ENCODE measurements around the gene DISC1.
A peak's percentile ranks its signal among the peaks of the same experiment; 100 is the strongest.

DNA sequence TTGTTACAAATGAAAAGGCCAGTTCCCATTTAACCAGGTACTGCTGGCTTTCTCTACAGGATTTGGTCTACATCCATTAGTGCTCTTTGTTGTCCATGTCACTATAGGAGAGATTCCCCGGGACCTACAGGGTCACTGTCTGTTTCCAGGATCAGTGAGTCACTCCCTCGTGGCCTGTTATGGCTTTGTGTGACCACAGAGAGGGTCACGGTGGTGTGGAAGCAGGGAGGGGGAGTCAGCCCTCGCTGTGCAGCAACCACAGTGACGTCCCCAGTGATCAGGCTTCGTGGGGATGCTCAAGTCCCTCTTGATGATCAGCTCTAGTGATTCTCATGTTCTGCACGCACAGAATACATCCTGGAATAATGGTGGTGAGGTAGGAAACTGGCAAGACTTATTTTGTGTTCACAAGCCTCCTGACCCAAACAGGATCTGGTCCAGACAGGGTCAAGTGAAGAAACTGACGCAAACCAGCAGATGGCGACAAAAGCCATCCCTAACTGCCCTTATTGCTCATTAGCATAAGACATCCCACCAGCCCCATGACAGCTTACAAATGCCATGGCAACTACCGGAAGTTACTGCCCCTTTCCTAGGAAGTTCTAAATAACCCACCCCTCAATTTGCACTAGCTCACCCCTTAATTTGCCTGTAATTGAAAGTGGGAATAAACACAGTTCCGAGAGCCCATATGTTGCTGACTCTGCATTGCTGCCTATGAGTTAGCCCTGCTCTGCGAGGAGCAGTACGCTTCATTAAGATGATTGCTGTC, 98.5 kb downstream of the DISC1 start:
- TF ChIP-seq RAD21 (conservative IDR thresholded peaks at IDR 0.05) (peak; percentile 31), SMC3 (conservative IDR thresholded peaks at IDR 0.05; ENCODE audit: poor library complexity) (peak; percentile 19), TAF1 (IDR thresholded peaks at IDR 0.05; ENCODE audit: low read depth) (no peak), POLR2AphosphoS5 (IDR thresholded peaks at IDR 0.05) (no peak), EZH2 (IDR thresholded peaks at IDR 0.05; ENCODE audit: borderline replicate concordance, insufficient read depth, low read length, poor library complexity, severe bottlenecking) (no peak), REST (IDR thresholded peaks at IDR 0.05; ENCODE audit: borderline replicate concordance) (no peak), EP300 (conservative IDR thresholded peaks at IDR 0.05; ENCODE audit: poor library complexity, severe bottlenecking) (no peak)
- TF ChIP-seq, protein P1, sequence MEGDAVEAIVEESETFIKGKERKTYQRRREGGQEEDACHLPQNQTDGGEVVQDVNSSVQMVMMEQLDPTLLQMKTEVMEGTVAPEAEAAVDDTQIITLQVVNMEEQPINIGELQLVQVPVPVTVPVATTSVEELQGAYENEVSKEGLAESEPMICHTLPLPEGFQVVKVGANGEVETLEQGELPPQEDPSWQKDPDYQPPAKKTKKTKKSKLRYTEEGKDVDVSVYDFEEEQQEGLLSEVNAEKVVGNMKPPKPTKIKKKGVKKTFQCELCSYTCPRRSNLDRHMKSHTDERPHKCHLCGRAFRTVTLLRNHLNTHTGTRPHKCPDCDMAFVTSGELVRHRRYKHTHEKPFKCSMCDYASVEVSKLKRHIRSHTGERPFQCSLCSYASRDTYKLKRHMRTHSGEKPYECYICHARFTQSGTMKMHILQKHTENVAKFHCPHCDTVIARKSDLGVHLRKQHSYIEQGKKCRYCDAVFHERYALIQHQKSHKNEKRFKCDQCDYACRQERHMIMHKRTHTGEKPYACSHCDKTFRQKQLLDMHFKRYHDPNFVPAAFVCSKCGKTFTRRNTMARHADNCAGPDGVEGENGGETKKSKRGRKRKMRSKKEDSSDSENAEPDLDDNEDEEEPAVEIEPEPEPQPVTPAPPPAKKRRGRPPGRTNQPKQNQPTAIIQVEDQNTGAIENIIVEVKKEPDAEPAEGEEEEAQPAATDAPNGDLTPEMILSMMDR (IDR thresholded peaks at IDR 0.05; ENCODE audit: poor library complexity, severe bottlenecking) = peak; percentile 47

Measured in neural cell (in vitro differentiated cells).